ENCODE measurements around the gene WDR33. TPM values are rescaled to one million over a fixed set of nuclear protein-coding genes. Genes with fewer than 3 reads are reported as not detected.
A peak's percentile ranks its signal among the peaks of the same experiment; 100 is the strongest.

Gene WDR33
- total RNA-seq (ENCODE audit: unreplicated experiment) = 52.1 TPM
- long read RNA-seq, transcript WDR33-204 (6 exons, 3,104 nt) = major isoform, 15 of 30 reads
- long read RNA-seq, partial matches to known transcripts = 13 of 30 reads
- long read RNA-seq, other reads (novel, unspliced or antisense) = 2 of 30 reads

GRCh38 chr2:127810619-127811396, at the start of gene WDR33:
WDR33 (minus strand) TSS chr2:127811171; CDS start chr2:127770981, 40,190 bp downstream.
- H3K4me1 Mint-ChIP-seq (ENCODE audit: unreplicated experiment) = peaks cover 16% of the 10 kb centered on the region
- no peaks in the 10 kb centered on the region for H3K9me3 Mint-ChIP-seq (ENCODE audit: unreplicated experiment)
- peak; percentile 91 for DNase-seq (ENCODE audit: low spot score)
- peak within 1 kb of the TSS; percentile 100 for H3K4me3 Mint-ChIP-seq (ENCODE audit: unreplicated experiment)
- TF ChIP-seq, protein P1, sequence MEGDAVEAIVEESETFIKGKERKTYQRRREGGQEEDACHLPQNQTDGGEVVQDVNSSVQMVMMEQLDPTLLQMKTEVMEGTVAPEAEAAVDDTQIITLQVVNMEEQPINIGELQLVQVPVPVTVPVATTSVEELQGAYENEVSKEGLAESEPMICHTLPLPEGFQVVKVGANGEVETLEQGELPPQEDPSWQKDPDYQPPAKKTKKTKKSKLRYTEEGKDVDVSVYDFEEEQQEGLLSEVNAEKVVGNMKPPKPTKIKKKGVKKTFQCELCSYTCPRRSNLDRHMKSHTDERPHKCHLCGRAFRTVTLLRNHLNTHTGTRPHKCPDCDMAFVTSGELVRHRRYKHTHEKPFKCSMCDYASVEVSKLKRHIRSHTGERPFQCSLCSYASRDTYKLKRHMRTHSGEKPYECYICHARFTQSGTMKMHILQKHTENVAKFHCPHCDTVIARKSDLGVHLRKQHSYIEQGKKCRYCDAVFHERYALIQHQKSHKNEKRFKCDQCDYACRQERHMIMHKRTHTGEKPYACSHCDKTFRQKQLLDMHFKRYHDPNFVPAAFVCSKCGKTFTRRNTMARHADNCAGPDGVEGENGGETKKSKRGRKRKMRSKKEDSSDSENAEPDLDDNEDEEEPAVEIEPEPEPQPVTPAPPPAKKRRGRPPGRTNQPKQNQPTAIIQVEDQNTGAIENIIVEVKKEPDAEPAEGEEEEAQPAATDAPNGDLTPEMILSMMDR (IDR thresholded peaks at IDR 0.05; ENCODE audit: unreplicated experiment) = no peak
- H3K27ac Mint-ChIP-seq (ENCODE audit: unreplicated experiment) = peak within 1 kb of the TSS; percentile 97
- peaks cover 11% of the 10 kb centered on the region for H3K36me3 Mint-ChIP-seq (ENCODE audit: low read depth, unreplicated experiment)
- H3K27me3 Mint-ChIP-seq (ENCODE audit: unreplicated experiment) = peaks cover 12% of the 10 kb centered on the region

DNA sequence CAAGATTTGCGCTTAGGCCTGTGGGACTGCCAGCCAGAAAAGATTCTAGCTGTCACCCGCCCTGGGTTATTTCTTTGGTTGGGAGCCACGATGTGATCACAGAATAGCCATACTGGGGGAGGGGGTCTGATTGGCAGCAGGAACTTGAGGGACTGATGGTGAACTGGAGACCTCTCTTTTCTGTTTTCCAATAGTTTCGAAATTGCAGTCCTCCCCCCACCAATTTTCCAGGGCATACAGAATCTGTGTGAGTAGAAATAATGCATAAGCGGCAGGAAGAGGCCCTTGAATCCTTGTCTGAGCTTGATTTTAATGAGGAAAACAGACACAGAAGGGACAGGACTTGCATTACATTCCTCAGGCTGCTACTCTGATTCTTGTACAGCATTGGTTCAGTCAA, 49.2 kb upstream of the WDR33 start:
- TF ChIP-seq, protein P1 (IDR thresholded peaks at IDR 0.05; ENCODE audit: unreplicated experiment) = no peak
- H3K27ac Mint-ChIP-seq (ENCODE audit: unreplicated experiment) = no peak overlapping the region
- peaks cover 4% of the 10 kb centered on the region for H3K27me3 Mint-ChIP-seq (ENCODE audit: unreplicated experiment)
- H3K9me3 Mint-ChIP-seq (ENCODE audit: unreplicated experiment) = no peaks in the 10 kb centered on the region
- DNase-seq (ENCODE audit: low spot score) = no peak
- no peak overlapping the region for H3K4me3 Mint-ChIP-seq (ENCODE audit: unreplicated experiment)
- peaks cover 26% of the 10 kb centered on the region for H3K4me1 Mint-ChIP-seq (ENCODE audit: unreplicated experiment)
- peaks cover 23% of the 10 kb centered on the region for H3K36me3 Mint-ChIP-seq (ENCODE audit: low read depth, unreplicated experiment)

DNA sequence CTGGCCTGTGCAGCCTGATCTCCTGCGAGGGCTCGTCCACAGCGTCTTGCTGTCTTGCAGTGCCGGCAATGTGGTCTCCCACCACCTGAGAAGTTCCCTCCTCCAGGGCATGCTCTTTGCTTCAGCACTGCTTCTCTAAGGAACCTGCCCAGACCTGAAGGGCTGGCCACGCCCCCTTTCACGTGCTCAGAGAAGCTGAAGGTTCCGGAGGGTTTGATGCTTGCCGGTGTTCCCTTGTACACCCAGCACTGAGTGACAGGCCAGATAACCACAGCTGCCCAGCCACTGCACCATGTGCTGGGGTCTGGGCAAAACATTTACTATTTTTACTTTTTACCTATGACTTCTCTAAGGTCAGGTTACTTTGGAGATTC, 48.7 kb upstream of the WDR33 start:
- H3K9me3 Mint-ChIP-seq (ENCODE audit: unreplicated experiment) = no peaks in the 10 kb centered on the region
- TF ChIP-seq, protein P1 (IDR thresholded peaks at IDR 0.05; ENCODE audit: unreplicated experiment) = no peak
- H3K36me3 Mint-ChIP-seq (ENCODE audit: low read depth, unreplicated experiment) = peaks cover 19% of the 10 kb centered on the region
- peaks cover 24% of the 10 kb centered on the region for H3K4me1 Mint-ChIP-seq (ENCODE audit: unreplicated experiment)
- H3K4me3 Mint-ChIP-seq (ENCODE audit: unreplicated experiment) = no peak overlapping the region
- DNase-seq (ENCODE audit: low spot score) = peak; percentile 34
- peaks cover 4% of the 10 kb centered on the region for H3K27me3 Mint-ChIP-seq (ENCODE audit: unreplicated experiment)
- H3K27ac Mint-ChIP-seq (ENCODE audit: unreplicated experiment) = no peak overlapping the region

- Mint-ChIP-seq H3K27ac (ENCODE audit: unreplicated experiment) (peak overlapping the region; percentile 79), H3K9me3 (ENCODE audit: unreplicated experiment) (no peaks in the 10 kb centered on the region), H3K36me3 (ENCODE audit: low read depth, unreplicated experiment) (no peaks in the 10 kb centered on the region), H3K4me1 (ENCODE audit: unreplicated experiment) (peaks cover 16% of the 10 kb centered on the region), H3K4me3 (ENCODE audit: unreplicated experiment) (peak overlapping the region; percentile 93), H3K27me3 (ENCODE audit: unreplicated experiment) (peaks cover 4% of the 10 kb centered on the region)
- TF ChIP-seq, protein P1 (IDR thresholded peaks at IDR 0.05; ENCODE audit: unreplicated experiment) = no peak
- DNase-seq (ENCODE audit: low spot score) = no peak
Measured at GRCh38 chr2:127857265-127857808, 46.4 kb upstream of the WDR33 start.

DNA sequence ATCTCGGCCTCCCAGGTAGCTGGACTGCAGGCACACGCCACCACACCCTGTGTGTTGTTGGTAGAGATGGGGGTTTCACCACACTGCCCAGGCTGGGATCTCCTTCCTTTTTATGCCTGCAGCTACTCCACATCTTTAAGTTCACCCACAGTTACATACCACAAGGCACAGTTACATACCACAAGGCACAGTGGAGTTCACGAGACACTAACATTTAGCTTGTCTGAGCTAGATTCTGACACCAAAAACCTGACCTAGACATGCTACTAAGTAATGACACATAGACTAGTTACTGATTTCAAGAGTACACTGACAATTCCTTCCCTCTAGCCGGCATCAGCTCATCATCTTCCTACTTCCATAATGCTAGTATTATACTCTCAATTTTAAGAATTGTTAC, 42.7 kb upstream of the WDR33 start:
- Mint-ChIP-seq H3K4me3 (ENCODE audit: unreplicated experiment) (no peak overlapping the region), H3K4me1 (ENCODE audit: unreplicated experiment) (peaks cover 4% of the 10 kb centered on the region), H3K27ac (ENCODE audit: unreplicated experiment) (no peak overlapping the region), H3K9me3 (ENCODE audit: unreplicated experiment) (no peaks in the 10 kb centered on the region), H3K27me3 (ENCODE audit: unreplicated experiment) (peaks cover 4% of the 10 kb centered on the region), H3K36me3 (ENCODE audit: low read depth, unreplicated experiment) (peaks cover 9% of the 10 kb centered on the region)
- no peak for DNase-seq (ENCODE audit: low spot score)
- TF ChIP-seq, protein P1 (IDR thresholded peaks at IDR 0.05; ENCODE audit: unreplicated experiment) = no peak
